ENCODE measurements around the gene ST6GALNAC6.

GRCh38 chr9:127919253-127919815 is 19.9 kb upstream of the ST6GALNAC6 start:
- TF ChIP-seq CTCF (IDR thresholded peaks at IDR 0.05), result no peak
- no peak for TF ChIP-seq POLR2A (IDR thresholded peaks at IDR 0.05)

Measured in lower leg skin (tissue), 3 donors.